ENCODE measurements around the gene CAPN14.

GRCh38 chr2:31163011-31163539 is 54.2 kb downstream of the CAPN14 start:
- TF ChIP-seq SUZ12 (IDR thresholded peaks at IDR 0.05) (no peak), HDGF (IDR thresholded peaks at IDR 0.05; ENCODE audit: borderline replicate concordance) (no peak), CTBP1 (IDR thresholded peaks at IDR 0.05; ENCODE audit: borderline replicate concordance) (no peak), TARDBP (IDR thresholded peaks at IDR 0.05) (no peak), FOXK2 (IDR thresholded peaks at IDR 0.05) (no peak), BHLHE40 (IDR thresholded peaks at IDR 0.05; ENCODE audit: borderline replicate concordance) (no peak), FOXM1 (IDR thresholded peaks at IDR 0.05; ENCODE audit: borderline replicate concordance) (no peak), ZNF384 (IDR thresholded peaks at IDR 0.05) (no peak), ARNT (IDR thresholded peaks at IDR 0.05) (no peak), SP1 (IDR thresholded peaks at IDR 0.05) (no peak), LEF1 (IDR thresholded peaks at IDR 0.05; ENCODE audit: borderline replicate concordance) (no peak)
